H1 (cell line): ENCODE measurements around the gene CHSY1. TPM values are rescaled to one million over a fixed set of nuclear protein-coding genes. Genes with fewer than 3 reads are reported as not detected.

Source experiments
- CTCF ChIA-PET: fragments of 300-600 bp; sonication (Branson Sonifier 250); formaldehyde crosslinking; loops from one replicate; lab custom pipeline; 2021; ENCODE audit not compliant: partially characterized antibody; lab: Charles Lee
- POLR2A ChIA-PET: fragments of 300-600 bp; sonication (Branson Sonifier 250); formaldehyde crosslinking; loops from one replicate; lab custom pipeline; 2021; ENCODE audit warnings: inconsistent platforms; ENCODE audit not compliant: partially characterized antibody; lab: Charles Lee
- DNase-seq, 2 experiments: peaks; one replicate each; pipeline versions ENCODE4 v3.0.0 to v3.0.0-alpha.2; 2010 to 2022; ENCODE audit warnings: low spot score in 2 of 2, low read depth in 1 of 2, mixed read lengths in 1 of 2
- FAIRE-seq: peaks from 2 replicates; lab custom pipeline; 2011; peaks lifted over from hg19 to GRCh38; lab: Jason Lieb, UNC
- H2AFZ ChIP-seq: 2 replicates; pipeline ENCODE4 v1.8.1; 2012; ENCODE audit warnings: low read length, inconsistent platforms
- H2AK5ac ChIP-seq: 2 replicates; pipeline ENCODE4 v1.6.1; 2013; ENCODE audit warnings: low read depth, low read length
- H2BK120ac ChIP-seq: replicated peaks from 2 replicates; pipeline ENCODE3; 2013; ENCODE audit warnings: low read depth, low read length, inconsistent platforms
- H2BK12ac ChIP-seq: 2 replicates; pipeline ENCODE4 v1.6.1; 2013; ENCODE audit warnings: low read depth, low read length
- H2BK15ac ChIP-seq: 2 replicates; pipeline ENCODE4 v1.6.1; 2013; ENCODE audit warnings: low read length
- H2BK20ac ChIP-seq: 2 replicates; pipeline ENCODE4 v1.6.1; 2013; ENCODE audit warnings: low read length
- H2BK5ac ChIP-seq: 2 replicates; pipeline ENCODE4 v1.6.1; 2013; ENCODE audit warnings: low read depth, low read length
- H3K14ac ChIP-seq: 2 replicates; pipeline ENCODE4 v1.6.1; 2013; ENCODE audit warnings: inconsistent platforms; ENCODE audit not compliant: insufficient read length
- H3K18ac ChIP-seq: 2 replicates; pipeline ENCODE4 v1.6.1; 2013; ENCODE audit warnings: low read length; ENCODE audit errors: extremely low read depth
- H3K23ac ChIP-seq: 2 replicates; pipeline ENCODE4 v1.6.1; 2013; ENCODE audit warnings: inconsistent platforms; ENCODE audit not compliant: insufficient read length
- H3K23me2 ChIP-seq: 2 replicates; pipeline ENCODE4 v1.6.1; 2013; ENCODE audit warnings: low read depth, low read length
- H3K27ac ChIP-seq: 2 replicates; pipeline ENCODE4 v1.6.1; 2011; ENCODE audit warnings: low read depth, low read length, inconsistent platforms
- H3K27me3 ChIP-seq, 4 experiments: replicated peaks in 1 of 4; 1 replicate in 1 of 4; 2 replicates in 3 of 4; pipeline versions ENCODE4 v1.6.1 to v1.8.1; 2011 to 2013; ENCODE audit warnings: low read length in 3 of 4, mild to moderate bottlenecking in 3 of 4, inconsistent platforms in 2 of 4, mixed read lengths in 2 of 4, moderate library complexity in 1 of 4; ENCODE audit not compliant: control insufficient read depth in 3 of 4, insufficient read depth in 3 of 4; ENCODE audit errors: extremely low read depth in 1 of 4
- H3K36me3 ChIP-seq, 4 experiments: 2 replicates each; pipeline versions ENCODE4 v1.6.1 to v1.8.1; 2011 to 2013; ENCODE audit warnings: mild to moderate bottlenecking in 4 of 4, low read length in 3 of 4, moderate library complexity in 2 of 4, control low read depth in 1 of 4, inconsistent platforms in 1 of 4; ENCODE audit not compliant: insufficient read depth in 4 of 4, control insufficient read depth in 2 of 4
- H3K4ac ChIP-seq: replicated peaks from 2 replicates; pipeline ENCODE3; 2013; ENCODE audit warnings: low read length, low read depth, mixed read lengths, inconsistent platforms; ENCODE audit not compliant: insufficient read length
- H3K4me1 ChIP-seq, 4 experiments: replicated peaks in 1 of 4; 1 replicate in 1 of 4; 2 replicates in 3 of 4; pipeline versions ENCODE4 v1.6.1 to v1.8.1; 2011 to 2013; ENCODE audit warnings: low read length in 3 of 4, inconsistent platforms in 2 of 4, mixed read lengths in 1 of 4; ENCODE audit not compliant: insufficient read depth in 4 of 4, control insufficient read depth in 3 of 4
- H3K4me2 ChIP-seq, 2 experiments: 2 replicates each; pipeline versions ENCODE4 v1.6.1 to v1.8.1; 2011 to 2013; ENCODE audit warnings: low read depth in 2 of 2, low read length in 2 of 2, control low read depth in 1 of 2, inconsistent platforms in 1 of 2, mild to moderate bottlenecking in 1 of 2; ENCODE audit not compliant: insufficient read depth in 1 of 2
- H3K4me3 ChIP-seq, 4 experiments: fragments of 200-600, 300-600 bp in 1 of 4; sonication (generic), shearing (Covaris generic), sonication (Bioruptor Twin) in 1 of 4; 2 replicates each; pipeline versions ENCODE4 v1.5.1 to v1.8.1; 2011 to 2016; ENCODE audit warnings: low read length in 4 of 4, low read depth in 3 of 4, control low read depth in 2 of 4, inconsistent platforms in 2 of 4, mild to moderate bottlenecking in 2 of 4, mixed read lengths in 1 of 4, moderate library complexity in 1 of 4; ENCODE audit not compliant: insufficient read depth in 2 of 4; ENCODE audit errors: extremely low read depth in 1 of 4
- H3K56ac ChIP-seq: replicated peaks from 2 replicates; pipeline ENCODE3; 2013; ENCODE audit warnings: low read depth, mild to moderate bottlenecking, mixed read lengths, low read length, inconsistent platforms; ENCODE audit not compliant: insufficient read length
- H3K79me1 ChIP-seq: 2 replicates; pipeline ENCODE4 v1.6.1; 2013; ENCODE audit warnings: low read depth, low read length, control low read depth
- H3K79me2 ChIP-seq, 2 experiments: 2 replicates each; pipeline versions ENCODE4 v1.6.1 to v1.8.1; 2012 to 2013; ENCODE audit warnings: low read length in 2 of 2, mild to moderate bottlenecking in 2 of 2, inconsistent platforms in 1 of 2; ENCODE audit not compliant: insufficient read depth in 2 of 2, control insufficient read depth in 1 of 2
- H3K9ac ChIP-seq, 4 experiments: replicated peaks in 1 of 4; 1 replicate in 1 of 4; 2 replicates in 3 of 4; pipeline versions ENCODE4 v1.6.1 to v1.8.1; 2011 to 2013; ENCODE audit warnings: low read depth in 3 of 4, low read length in 3 of 4, control low read depth in 2 of 4, mild to moderate bottlenecking in 2 of 4, moderate library complexity in 2 of 4, inconsistent platforms in 1 of 4; ENCODE audit errors: extremely low read depth in 1 of 4
- H3K9me3 ChIP-seq, 2 experiments: 2 replicates each; pipeline versions ENCODE4 v1.6.1 to v1.8.1; 2012 to 2013; ENCODE audit warnings: mild to moderate bottlenecking in 2 of 2, moderate library complexity in 2 of 2, control low read depth in 1 of 2, inconsistent platforms in 1 of 2, low read depth in 1 of 2, low read length in 1 of 2, mixed read lengths in 1 of 2; ENCODE audit not compliant: insufficient read depth in 2 of 2
- H4K20me1 ChIP-seq, 2 experiments: replicated peaks in 1 of 2; 2 replicates each; pipeline versions ENCODE3 to v1.8.1; 2011 to 2013; ENCODE audit warnings: inconsistent platforms in 2 of 2, low read length in 2 of 2, mild to moderate bottlenecking in 1 of 2; ENCODE audit not compliant: insufficient read depth in 2 of 2, control insufficient read depth in 1 of 2
- H4K5ac ChIP-seq: 2 replicates; pipeline ENCODE4 v1.6.1; 2013; ENCODE audit warnings: low read length, low read depth, mixed read lengths, inconsistent platforms; ENCODE audit not compliant: insufficient read length
- H4K8ac ChIP-seq: 2 replicates; pipeline ENCODE4 v1.8.0; 2013; ENCODE audit warnings: mild to moderate bottlenecking, moderate library complexity, low read length, inconsistent platforms; ENCODE audit not compliant: insufficient read depth; ENCODE audit errors: extremely low read depth
- H4K91ac ChIP-seq: replicated peaks from 2 replicates; pipeline ENCODE3; 2013; ENCODE audit warnings: low read length, mixed read lengths, inconsistent platforms; ENCODE audit not compliant: insufficient read length
- CBX8 ChIP-seq: fragments of 300-800, 300-1000 bp; sonication (generic); IDR thresholded peaks from 2 replicates; pipeline ENCODE4 v1.7.1; 2016; ENCODE audit warnings: low read depth, low read length, borderline replicate concordance
- CEBPB ChIP-seq: IDR thresholded peaks from 2 replicates; pipeline ENCODE4 v1.6.1; 2012; ENCODE audit warnings: low read depth, low read length
- CHD2 ChIP-seq: IDR thresholded peaks from 2 replicates; pipeline ENCODE4 v1.6.1; 2012; ENCODE audit warnings: low read length, improper control_type of control experiment
- FOSL1 ChIP-seq: IDR thresholded peaks from 2 replicates; pipeline ENCODE4 v1.6.1; 2011; ENCODE audit warnings: mild to moderate bottlenecking, low read depth, low read length, moderate library complexity; ENCODE audit not compliant: insufficient read depth
- KDM4A ChIP-seq: IDR thresholded peaks from one replicate; pipeline ENCODE4 v1.7.1; 2012; ENCODE audit warnings: low read depth, mild to moderate bottlenecking, moderate library complexity, low read length, inconsistent platforms; ENCODE audit not compliant: severe bottlenecking
- POLR2AphosphoS5 ChIP-seq: IDR thresholded peaks from 2 replicates; pipeline ENCODE4 v1.6.1; 2011; ENCODE audit warnings: low read depth, low read length
- RXRA ChIP-seq: IDR thresholded peaks from 2 replicates; pipeline ENCODE4 v1.6.1; 2011; ENCODE audit warnings: low read depth, mild to moderate bottlenecking, low read length, moderate library complexity; ENCODE audit not compliant: insufficient read depth
- SP2 ChIP-seq: IDR thresholded peaks from 2 replicates; pipeline ENCODE4 v1.6.1; 2012; ENCODE audit warnings: mild to moderate bottlenecking, low read length, inconsistent platforms
- TCF12 ChIP-seq: IDR thresholded peaks from 2 replicates; pipeline ENCODE4 v1.6.1; 2011; ENCODE audit warnings: low read depth, mild to moderate bottlenecking, low read length
- WGBS, 2 experiments: shearing (Covaris generic) in 1 of 2; methylation state at CpG; one replicate each; pipeline versions ENCODE4 v1.1.6 to v1.1.7; 2013 to 2015; ENCODE audit warnings: low lambda C conversion rate in 2 of 2, mixed read lengths in 2 of 2, inconsistent platforms in 1 of 2, low coverage in 1 of 2, missing lambda C conversion rate in 1 of 2; ENCODE audit not compliant: insufficient replicate concordance in 2 of 2, insufficient coverage in 1 of 2, insufficient read length in 1 of 2; ENCODE audit errors: extremely low coverage in 1 of 2, missing lambda C conversion rate in 1 of 2; 5-methylcytosine and 5-hydroxymethylcytosine counted together
- polyA plus RNA-seq, 7 experiments: library from polyadenylated mRNA; depleted of rRNA in 3 of 7; stranded (reverse) in 5 of 7; unstranded in 2 of 7; fragments of >200 nt in 5 of 7; fragments of 200-250 nt in 2 of 7; gene quantifications; 1 replicate in 5 of 7; 2 replicates in 1 of 7; 4 replicates in 1 of 7; pipeline versions ENCODE4 v1.2.1 to v1.2.3, GENCODE V29; 2011 to 2013; ENCODE audit warnings: missing spikeins in 2 of 7, mixed read lengths in 2 of 7
- total RNA-seq: library from RNA; stranded (reverse); fragmentation: NEBNext Ultra II Directional; extraction: Animal tissue kit (Norgen Biotek cat#: 25700); gene quantifications from 2 replicates; pipeline ENCODE4 v1.2.1, GENCODE V29; 2021

Gene CHSY1
- total and polyA plus RNA-seq, 2 of the 8 experiments (the other 6 are each of a cell fraction or from before 2014, with no cell fraction given): 24.9 to 60.7 TPM

GRCh38 chr15:101200181-101200580 is 51.7 kb downstream of the CHSY1 start:
- H3K4ac ChIP-seq: no peak overlapping the region
- H3K14ac ChIP-seq: no peak overlapping the region
- H3K36me3 ChIP-seq: no peaks in the 10 kb centered on the region
- H3K56ac ChIP-seq: no peak overlapping the region
- DNase-seq: no peak
- ChIA-PET CTCF (no interaction called here), POLR2A (no interaction called here)
- H2AFZ ChIP-seq: no peak overlapping the region
- no peak overlapping the region for H3K27ac ChIP-seq
- H2BK15ac ChIP-seq: no peak overlapping the region
- no peak overlapping the region for H2BK12ac ChIP-seq
- 0 out of 4 replicates have a peak overlapping the region, but pooled peaks of 1 of the 2 experiments have one; percentile 32 for H3K4me2 ChIP-seq
- no peak for FAIRE-seq
- H2BK20ac ChIP-seq: no peak overlapping the region
- H4K8ac ChIP-seq: no peak overlapping the region
- peaks cover 10 to 31% (median 18%) of the 10 kb centered on the region in 4 experiments for H3K4me1 ChIP-seq
- H3K79me2 ChIP-seq: peaks cover 14 to 93% of the 10 kb centered on the region in 2 experiments
- 80% methylated on average over 9 of the region's 9 CpGs; no CpG with 5 or more reads in 1 of the 2 experiments for WGBS, 2 experiments
- TF ChIP-seq TCF12 (no peak), CHD2 (no peak), SP2 (no peak), CBX8 (no peak), KDM4A (no peak), FOSL1 (no peak), RXRA (no peak), CEBPB (no peak), POLR2AphosphoS5 (no peak)
- H3K79me1 ChIP-seq: peaks cover 15% of the 10 kb centered on the region
- no peak overlapping the region for H3K23ac ChIP-seq
- H3K23me2 ChIP-seq: no peaks in the 10 kb centered on the region
- no peak overlapping the region for H3K4me3 ChIP-seq
- no peak overlapping the region for H3K9ac ChIP-seq
- no peak overlapping the region for H2BK120ac ChIP-seq
- peaks cover 21 to 25% of the 10 kb centered on the region in 2 experiments for H4K20me1 ChIP-seq
- H4K5ac ChIP-seq: no peak overlapping the region
- H4K91ac ChIP-seq: no peak overlapping the region
- no peak overlapping the region for H2AK5ac ChIP-seq
- no peaks in the 10 kb centered on the region for H3K9me3 ChIP-seq
- H3K27me3 ChIP-seq: no peaks in the 10 kb centered on the region
- no peak overlapping the region for H3K18ac ChIP-seq
- no peak overlapping the region for H2BK5ac ChIP-seq
